VCaP (cell line): Measurements from ENCODE around the gene SIPA1L2.
"Not testable (repeated sequence)": the region's sequence is repeated elsewhere in the genome, so short reads cannot be mapped to it uniquely, and the experiment has no call there.

Experiments used
- H3K27ac ChIP-seq: fragments of 450-650 bp; 2 replicates; pipeline ENCODE4 v1.5.1; 2017
- TF ChIP-seq, protein P1 (sequence below): fragments of 450-650 bp; conservative IDR thresholded peaks from 2 replicates; pipeline ENCODE4 v1.5.1; 2017; ENCODE audit warnings: mild to moderate bottlenecking, moderate library complexity

SIPA1L2 gene

DNA sequence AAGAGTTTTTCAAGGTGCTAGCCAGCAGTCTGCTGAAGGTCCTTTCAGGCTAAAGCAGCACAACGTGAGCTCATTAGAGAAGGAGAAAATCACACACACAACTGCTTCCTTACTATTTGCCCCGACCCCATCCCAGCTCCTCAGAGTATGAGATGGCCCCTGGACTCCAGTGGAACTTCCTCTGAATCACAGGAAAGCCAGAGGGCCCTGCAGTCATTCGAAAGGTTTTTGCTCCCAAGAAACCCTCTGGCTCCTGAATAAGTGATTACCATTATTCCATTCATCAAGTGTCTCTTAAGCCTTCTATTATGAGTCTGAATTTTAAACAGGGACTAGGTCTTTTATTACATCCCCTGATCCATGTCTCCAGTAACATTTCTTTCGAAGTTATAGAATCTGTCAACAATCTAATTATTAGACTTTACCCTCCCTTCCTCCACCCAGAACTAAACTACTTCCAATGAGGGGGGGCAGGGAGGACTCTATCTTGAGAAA is 14.6 kb downstream of the SIPA1L2 start:
- H3K27ac ChIP-seq, result no peak overlapping the region
- TF ChIP-seq, protein P1, sequence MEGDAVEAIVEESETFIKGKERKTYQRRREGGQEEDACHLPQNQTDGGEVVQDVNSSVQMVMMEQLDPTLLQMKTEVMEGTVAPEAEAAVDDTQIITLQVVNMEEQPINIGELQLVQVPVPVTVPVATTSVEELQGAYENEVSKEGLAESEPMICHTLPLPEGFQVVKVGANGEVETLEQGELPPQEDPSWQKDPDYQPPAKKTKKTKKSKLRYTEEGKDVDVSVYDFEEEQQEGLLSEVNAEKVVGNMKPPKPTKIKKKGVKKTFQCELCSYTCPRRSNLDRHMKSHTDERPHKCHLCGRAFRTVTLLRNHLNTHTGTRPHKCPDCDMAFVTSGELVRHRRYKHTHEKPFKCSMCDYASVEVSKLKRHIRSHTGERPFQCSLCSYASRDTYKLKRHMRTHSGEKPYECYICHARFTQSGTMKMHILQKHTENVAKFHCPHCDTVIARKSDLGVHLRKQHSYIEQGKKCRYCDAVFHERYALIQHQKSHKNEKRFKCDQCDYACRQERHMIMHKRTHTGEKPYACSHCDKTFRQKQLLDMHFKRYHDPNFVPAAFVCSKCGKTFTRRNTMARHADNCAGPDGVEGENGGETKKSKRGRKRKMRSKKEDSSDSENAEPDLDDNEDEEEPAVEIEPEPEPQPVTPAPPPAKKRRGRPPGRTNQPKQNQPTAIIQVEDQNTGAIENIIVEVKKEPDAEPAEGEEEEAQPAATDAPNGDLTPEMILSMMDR, result no peak

DNA sequence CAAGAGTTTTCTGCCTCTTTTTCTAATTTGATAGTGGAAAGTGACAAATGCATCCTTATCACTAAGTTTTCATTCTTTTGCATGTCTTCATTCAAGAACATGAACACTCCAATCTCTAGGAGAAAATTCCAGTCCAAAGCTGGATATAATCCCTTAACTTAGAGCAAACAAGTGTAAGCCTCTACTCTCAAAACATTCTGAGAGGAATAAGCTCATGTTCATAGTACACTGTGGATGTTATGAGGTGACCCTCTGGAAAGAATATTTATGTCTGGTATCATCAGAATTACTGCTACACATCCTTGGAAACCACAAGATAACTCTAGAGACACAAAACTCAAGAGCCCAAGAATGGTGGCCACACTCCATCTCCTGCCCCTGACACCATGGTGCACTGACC is 15.1 kb downstream of the SIPA1L2 start:
- TF ChIP-seq, protein P1, result no peak
- H3K27ac ChIP-seq, result peak overlapping the region; percentile 35; the same call in 1 of the 2 replicates

DNA sequence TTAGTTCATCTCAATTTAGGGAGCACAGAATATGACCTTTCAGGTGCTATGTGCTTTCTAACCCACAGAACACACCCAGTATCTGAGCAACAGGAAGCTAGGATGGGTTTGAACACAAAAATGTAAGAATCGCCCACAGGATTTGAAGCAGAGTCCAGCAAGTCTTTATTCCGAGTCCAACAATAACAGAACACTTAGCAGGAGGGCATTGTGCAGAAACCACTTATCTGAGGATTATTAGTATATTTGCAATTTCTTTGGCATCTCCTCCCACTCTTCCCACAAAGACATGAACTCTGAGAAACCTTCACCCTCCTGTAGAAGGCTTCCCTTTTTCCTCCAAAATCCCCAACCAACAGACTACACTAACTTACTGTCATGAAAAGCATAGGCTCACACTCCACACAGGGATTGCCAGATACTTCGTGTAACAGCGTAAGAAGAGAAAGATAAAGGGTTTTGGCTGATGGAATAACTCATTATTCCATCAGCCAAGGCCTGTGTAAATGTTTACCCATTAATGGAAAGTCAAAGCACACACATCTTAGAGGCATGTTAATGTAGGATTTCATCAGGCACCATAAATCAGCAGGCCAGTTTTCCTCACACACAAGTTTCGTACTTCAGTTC is 16.1 kb downstream of the SIPA1L2 start:
- H3K27ac ChIP-seq, result peak overlapping the region; percentile 35

DNA sequence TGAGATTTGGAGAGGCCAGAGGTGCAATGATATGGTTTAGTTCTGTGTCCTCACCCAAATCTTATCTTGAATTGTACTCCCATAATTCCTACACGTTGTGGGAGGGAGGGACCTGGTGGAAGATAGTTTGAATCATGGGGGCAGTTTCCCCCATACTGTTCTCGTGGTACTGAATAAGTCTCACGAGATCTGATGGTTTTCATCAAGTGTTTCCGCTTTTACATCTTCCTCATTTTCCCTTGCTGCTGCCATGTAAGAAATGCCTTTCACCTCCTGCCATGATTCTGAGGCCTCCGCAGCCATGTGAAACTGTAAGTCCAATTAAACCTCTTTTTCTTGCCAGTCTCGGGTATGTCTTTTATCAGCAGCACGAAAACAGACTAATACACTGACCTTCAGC is 17.1 kb downstream of the SIPA1L2 start:
- H3K27ac ChIP-seq, result not testable (repeated sequence)

More for the DNA sequence above, 16.1 kb downstream of the SIPA1L2 start:
- TF ChIP-seq, protein P1, result no peak

DNA sequence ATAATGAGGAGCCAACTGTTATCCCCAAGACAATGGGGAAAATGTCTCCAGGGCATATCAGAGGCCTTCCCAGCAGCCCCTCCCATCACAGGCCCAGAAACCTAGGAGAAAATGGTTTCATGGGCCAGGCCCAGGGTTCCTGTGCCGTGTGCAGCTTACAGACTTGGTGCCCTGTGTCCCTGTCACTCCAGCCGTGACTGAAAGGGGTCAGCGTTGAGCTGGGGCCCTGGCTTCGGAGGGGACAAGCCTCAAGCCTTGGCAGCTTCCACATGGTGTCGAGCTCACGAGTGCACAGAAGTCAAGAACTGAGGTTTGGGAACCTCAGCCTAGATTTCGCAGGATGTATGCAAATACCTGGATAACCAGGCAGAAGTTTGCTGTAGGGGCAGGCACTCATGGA is 18.1 kb downstream of the SIPA1L2 start:
- no peak overlapping the region for H3K27ac ChIP-seq

DNA sequence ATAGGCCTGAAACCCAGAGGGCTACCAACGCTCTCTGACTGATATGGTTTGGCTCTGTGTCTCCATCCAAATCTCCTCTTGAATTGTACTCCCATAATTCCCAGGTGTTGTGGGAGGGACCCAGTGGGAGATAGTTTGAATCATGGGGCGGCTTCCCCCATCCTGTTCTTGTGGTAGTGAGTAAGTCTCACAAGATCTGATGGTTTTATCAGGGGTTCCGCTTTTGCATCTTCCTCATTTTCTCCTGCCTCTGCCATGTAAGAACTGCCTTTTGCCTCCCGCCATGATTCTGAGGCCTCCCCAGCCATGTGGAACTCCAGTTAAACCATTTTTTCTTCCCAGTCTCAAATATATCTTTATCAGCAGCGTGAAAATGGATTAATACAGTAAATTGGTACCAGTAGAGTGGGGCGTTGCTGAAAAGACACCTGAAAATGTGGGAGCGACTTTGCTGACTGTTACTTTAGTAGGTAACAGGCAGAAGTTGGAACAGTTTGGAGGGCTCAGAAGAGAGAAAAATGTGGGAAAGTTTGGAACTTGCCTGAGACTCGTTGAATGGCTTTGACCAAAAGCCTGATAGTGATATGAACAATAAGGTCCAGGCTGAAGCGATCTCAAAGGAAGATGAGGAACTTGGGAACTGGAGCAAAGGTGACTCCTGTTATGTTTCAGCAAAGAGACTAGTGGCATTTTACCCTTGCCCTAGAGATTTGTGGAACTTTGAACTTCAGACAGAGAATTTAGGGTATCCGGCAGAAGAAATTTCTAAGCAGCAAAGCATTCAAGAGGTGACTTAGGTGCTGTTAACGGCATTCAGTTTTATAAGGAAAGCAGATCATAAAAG is 18.8 kb downstream of the SIPA1L2 start:
- H3K27ac ChIP-seq, result not testable (repeated sequence)

More for the DNA sequence above, 18.1 kb downstream of the SIPA1L2 start:
- TF ChIP-seq, protein P1, result no peak

DNA sequence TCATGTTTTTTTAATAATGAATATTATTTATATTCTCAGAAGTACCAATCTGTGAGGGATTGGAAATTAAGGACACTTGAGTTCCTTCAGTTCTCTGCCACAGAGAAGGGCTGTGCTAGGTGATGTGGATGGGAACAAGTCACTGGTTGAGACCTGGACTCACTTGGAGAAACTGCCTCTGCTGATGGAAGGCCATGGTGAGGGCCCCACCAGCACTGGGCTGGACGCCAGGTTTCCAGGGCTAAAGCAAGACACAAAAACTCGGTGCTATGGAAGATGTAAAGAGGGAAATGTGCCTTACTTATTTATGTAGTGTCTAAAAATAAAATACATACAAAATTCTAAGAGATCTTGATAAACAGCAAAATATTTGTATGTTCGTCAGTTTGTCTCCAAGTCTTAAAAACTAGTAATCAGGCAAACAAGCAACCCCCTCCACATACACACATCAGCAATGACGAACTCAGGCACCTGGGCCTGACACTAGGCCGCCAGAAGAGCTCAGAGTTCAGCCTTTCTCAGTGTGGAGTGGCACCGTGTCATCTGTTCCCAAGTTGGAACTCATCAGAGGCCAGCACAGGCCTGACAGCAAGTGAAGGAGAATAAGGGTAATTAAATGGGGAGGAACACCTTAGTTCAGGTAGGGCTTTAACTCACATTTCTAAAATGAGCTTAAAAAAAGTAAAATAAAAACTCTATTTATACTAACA is 19.6 kb downstream of the SIPA1L2 start:
- TF ChIP-seq, protein P1, result no peak
- H3K27ac ChIP-seq, result no peak overlapping the region

DNA sequence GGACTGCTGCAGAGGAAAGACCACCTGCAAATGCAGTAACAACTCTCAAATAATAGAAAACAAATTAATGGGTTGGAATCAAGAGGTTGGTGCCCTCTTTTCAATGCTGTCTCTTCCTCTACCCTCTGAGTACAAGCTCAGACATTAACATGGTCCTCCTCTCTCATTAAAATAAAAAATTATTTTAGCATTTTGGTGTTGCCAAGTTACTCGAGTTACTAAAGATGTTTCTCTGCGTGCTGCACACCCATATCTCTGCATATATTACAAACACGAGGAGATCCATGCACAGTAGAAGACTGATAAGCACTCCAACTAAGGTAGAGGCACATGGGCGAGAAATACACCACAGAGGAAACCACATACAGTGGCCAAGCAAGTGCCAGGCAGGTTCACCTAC is 21.5 kb downstream of the SIPA1L2 start:
- H3K27ac ChIP-seq, result no peak overlapping the region
- TF ChIP-seq, protein P1, result no peak
